ENCODE data around the gene MEFV.

DNA sequence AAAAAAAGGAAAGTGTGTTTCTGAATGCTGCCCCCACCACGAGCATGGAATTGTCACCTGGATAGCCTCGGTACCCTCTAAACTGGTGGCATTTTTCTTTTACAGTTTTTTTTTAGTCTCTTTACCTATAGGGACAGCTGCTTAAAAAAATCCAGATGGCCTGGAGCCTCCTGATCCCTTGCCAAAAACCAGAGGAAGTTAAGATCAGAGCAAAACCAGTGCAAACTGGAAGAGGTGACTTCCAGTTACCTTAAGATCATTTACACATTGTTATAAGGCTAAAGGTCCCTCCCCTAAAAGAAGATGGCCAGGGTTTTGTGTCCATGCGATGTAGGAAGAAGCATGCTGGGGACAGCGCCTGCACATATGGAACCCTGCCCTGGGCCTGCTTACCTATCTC is 3.5 kb downstream of the MEFV start:
- TF ChIP-seq ZNF565 (CRISPR knock-in tag; conservative IDR thresholded peaks at IDR 0.05; ENCODE audit: low read depth) (no peak), RARB (CRISPR knock-in tag; IDR thresholded peaks at IDR 0.05) (no peak), ZFP30 (CRISPR knock-in tag; IDR thresholded peaks at IDR 0.05) (no peak), PATZ1 (CRISPR knock-in tag; IDR thresholded peaks at IDR 0.05; ENCODE audit: borderline replicate concordance) (no peak), ZNF70 (CRISPR knock-in tag; IDR thresholded peaks at IDR 0.05) (no peak), ISL1 (CRISPR knock-in tag; IDR thresholded peaks at IDR 0.05) (no peak), TCF4 (CRISPR knock-in tag; IDR thresholded peaks at IDR 0.05; ENCODE audit: borderline replicate concordance) (no peak), ZFP3 (CRISPR knock-in tag; IDR thresholded peaks at IDR 0.05) (no peak)
- TF ChIP-seq, protein P1, sequence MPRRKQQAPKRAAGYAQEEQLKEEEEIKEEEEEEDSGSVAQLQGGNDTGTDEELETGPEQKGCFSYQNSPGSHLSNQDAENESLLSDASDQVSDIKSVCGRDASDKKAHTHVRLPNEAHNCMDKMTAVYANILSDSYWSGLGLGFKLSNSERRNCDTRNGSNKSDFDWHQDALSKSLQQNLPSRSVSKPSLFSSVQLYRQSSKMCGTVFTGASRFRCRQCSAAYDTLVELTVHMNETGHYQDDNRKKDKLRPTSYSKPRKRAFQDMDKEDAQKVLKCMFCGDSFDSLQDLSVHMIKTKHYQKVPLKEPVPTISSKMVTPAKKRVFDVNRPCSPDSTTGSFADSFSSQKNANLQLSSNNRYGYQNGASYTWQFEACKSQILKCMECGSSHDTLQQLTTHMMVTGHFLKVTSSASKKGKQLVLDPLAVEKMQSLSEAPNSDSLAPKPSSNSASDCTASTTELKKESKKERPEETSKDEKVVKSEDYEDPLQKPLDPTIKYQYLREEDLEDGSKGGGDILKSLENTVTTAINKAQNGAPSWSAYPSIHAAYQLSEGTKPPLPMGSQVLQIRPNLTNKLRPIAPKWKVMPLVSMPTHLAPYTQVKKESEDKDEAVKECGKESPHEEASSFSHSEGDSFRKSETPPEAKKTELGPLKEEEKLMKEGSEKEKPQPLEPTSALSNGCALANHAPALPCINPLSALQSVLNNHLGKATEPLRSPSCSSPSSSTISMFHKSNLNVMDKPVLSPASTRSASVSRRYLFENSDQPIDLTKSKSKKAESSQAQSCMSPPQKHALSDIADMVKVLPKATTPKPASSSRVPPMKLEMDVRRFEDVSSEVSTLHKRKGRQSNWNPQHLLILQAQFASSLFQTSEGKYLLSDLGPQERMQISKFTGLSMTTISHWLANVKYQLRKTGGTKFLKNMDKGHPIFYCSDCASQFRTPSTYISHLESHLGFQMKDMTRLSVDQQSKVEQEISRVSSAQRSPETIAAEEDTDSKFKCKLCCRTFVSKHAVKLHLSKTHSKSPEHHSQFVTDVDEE (CRISPR knock-in tag; IDR thresholded peaks at IDR 0.05) = no peak
- TF ChIP-seq, protein P2, sequence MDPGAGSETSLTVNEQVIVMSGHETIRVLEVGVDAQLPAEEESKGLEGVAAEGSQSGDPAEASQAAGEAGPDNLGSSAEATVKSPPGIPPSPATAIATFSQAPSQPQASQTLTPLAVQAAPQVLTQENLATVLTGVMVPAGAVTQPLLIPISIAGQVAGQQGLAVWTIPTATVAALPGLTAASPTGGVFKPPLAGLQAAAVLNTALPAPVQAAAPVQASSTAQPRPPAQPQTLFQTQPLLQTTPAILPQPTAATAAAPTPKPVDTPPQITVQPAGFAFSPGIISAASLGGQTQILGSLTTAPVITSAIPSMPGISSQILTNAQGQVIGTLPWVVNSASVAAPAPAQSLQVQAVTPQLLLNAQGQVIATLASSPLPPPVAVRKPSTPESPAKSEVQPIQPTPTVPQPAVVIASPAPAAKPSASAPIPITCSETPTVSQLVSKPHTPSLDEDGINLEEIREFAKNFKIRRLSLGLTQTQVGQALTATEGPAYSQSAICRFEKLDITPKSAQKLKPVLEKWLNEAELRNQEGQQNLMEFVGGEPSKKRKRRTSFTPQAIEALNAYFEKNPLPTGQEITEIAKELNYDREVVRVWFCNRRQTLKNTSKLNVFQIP (CRISPR knock-in tag; IDR thresholded peaks at IDR 0.05; ENCODE audit: borderline replicate concordance, low read depth) = no peak

Measured in SK-N-SH treated with all-trans-retinoic acid at 6 μM for 48 hours (cell line).